Stromal cell of bone marrow (primary cell): ENCODE data around the gene GNB4.

Source experiments
- DNase-seq: peaks from one replicate; pipeline ENCODE4 v3.0.0-alpha.2; 2012; ENCODE audit warnings: low read depth

Gene GNB4

DNA sequence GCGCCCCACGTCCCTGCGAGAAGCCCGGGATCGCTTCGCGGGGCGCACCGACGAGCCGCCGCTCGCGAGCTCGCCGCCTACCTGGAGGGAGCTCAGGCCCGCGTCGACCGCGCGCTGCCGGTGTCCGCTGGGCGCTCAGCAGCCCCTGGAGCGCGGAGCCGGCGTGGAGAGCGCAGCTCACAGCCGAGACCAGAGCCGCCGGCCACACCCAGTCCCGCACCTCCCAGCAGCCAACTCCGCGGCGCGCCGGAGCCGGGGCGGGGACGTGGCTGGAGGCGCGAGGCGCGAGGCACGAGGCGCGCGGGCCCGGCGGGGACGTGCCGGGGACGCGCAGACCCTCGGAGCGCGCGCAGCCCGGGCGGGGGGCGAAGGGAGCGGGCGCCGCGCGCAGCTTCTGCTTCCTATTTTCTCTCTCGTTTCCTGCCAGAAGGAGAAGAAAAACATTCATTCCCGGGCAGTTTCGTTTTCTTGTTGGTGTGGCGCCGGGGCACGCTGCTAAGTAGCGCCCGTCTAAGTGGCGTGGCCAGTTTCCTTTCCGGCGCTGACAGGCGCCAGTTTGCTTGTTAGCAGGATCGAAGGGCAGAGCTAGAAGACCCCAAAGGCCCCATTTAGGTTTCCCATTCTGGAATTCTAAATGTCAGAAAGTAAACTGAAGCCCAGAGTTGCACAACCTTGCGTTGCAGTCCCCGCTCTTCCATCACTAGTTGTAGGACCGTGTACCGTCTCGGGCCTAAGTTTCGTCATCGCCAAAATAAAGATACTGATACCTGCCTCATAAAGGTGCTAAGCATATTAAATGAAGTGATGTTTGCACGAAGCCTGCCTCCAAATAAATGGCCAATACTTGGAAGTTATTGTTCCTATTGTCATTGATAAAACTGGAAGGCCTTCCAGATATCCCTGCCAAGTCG, at the start of gene GNB4:
Gene GNB4 (minus strand): TSS at position 206 of the 911 bp plus-strand sequence. CDS start 25,270 bp downstream, outside the sequence.
- DNase-seq, result peak; percentile 69

DNA sequence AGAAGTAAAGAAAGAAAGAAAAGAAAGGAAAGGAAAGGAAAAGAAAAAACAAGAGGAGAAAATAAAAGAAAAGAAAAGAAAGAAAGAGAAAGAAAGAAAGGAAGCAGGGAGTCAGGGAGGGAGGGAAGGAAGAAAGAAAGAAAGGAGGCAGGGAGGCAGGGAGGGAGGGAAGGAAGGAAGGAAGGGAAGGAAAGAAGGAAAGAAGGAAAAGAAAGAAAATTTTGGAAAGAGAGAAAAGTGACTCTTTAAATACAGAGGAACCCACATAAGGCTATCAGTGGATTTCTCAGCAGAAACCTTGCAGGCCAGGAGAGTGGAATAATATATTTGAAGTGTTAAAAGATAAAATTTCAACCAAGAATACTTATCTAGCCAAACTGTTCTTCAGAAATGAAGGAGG, 44.2 kb upstream of the GNB4 start:
- DNase-seq, result no peak

DNA sequence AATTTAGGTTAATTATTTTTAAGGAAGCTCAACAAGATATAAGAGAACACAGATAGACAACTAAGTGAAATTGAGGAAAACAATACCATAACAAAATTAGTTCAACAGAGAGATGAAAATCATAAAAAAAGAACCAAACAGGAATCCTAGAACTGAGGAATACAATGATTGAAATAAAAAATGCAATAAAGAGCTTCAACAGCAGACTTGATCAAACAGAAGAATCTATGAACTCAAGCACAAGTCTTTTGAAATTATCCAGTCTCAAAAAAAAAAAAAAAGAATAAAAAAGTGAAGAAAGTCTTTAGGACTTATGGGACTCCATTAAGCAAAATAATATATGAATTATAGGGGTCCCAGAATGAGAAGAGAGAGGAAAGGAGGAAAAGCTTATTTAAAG, 42.0 kb upstream of the GNB4 start:
- no peak for DNase-seq

DNA sequence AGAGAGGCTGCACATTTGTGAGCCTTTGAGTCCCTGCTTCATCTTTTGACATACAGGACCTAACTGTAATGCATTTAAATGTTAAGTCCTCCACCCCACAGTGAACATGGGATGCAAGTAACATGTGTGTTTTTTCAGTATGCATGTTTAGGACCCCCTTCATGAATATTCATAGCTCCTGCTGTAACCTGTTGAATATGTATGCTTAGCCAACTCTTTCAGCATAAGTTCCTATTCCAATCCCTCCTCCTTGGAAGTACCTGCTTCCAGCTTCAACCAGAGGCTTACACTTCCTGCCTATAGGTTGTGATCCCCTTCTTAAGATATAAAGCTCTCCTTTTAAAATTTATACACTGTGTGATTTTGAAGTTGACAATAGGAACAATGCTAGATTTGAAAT, 36.9 kb upstream of the GNB4 start:
- DNase-seq, result no peak

DNA sequence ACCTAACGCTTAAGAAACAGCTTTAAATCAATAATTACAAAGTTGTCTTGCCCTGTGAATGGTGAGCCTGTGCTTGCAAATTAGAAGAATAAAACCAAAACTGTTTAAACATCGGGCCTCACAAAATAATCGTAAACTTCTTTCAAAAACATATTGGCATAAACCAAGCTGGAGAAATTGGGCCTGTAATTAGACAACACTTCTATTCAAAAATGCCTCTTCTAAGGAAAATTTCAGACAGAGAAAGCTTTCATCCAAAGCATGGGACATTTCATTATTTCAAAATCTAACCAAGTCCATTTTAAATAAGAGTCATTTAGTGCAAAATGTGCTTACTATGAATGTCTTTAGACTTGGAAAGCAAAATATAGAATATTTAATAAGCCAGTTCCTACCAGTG, 35.5 kb upstream of the GNB4 start:
- DNase-seq, result no peak

DNA sequence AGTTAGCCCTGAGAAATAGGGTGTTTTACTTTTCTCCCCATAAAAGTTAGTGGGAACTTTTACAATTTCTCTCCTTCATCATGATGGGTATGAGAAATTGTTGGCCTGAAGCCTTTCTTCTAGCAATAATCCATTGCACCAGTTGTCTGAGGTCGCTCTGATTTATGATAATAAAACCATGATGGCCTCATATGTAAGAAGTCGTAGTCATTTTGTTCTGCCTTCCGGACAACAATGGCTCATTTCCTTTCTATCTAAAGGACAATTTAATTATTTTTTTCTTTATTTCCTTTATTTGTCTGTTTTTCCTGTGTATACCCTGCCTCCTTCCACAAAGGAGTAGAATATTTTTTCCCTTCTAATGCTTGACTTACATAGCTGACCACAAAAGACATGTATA, 31.6 kb upstream of the GNB4 start:
- no peak for DNase-seq

DNA sequence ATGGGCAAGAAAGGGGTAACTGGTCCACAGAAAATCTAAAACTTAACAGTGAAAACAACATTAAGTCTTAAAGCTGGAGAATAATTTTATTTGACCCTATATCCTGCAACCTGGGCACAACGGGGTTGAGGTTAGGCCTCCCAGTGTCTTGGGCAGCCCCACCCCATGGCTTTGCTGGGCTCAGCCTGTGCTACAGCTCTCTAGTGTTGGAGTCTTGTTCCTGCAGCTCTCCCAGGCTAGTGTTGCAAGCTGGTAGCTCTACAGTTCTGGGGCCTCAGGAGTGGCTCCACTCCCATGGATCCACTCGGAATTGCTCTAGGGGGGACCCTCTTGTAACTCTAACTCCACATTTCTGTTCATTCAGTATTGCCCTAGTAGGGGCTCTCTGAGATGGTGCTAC, 24.9 kb upstream of the GNB4 start:
- DNase-seq, result no peak

DNA sequence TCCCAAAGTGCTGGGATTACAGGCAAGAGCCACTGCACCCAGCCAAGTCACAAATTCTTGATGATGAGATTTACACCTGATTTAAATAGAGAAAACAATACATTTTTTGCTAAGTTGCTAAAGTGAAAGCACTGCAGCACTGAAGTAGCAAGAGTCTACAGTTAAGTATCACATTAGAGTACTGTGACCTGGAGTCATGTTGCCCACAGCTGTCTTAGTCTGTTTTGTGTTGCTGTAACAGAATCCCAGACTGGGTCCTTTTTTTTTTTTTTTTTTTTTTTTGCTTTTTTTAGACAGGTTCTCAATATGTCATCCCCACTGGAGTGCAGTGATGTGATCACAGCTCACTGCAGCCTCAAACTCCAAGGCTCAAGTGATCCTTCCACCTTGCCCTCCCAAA, 23.2 kb upstream of the GNB4 start:
- DNase-seq, result no peak

DNA sequence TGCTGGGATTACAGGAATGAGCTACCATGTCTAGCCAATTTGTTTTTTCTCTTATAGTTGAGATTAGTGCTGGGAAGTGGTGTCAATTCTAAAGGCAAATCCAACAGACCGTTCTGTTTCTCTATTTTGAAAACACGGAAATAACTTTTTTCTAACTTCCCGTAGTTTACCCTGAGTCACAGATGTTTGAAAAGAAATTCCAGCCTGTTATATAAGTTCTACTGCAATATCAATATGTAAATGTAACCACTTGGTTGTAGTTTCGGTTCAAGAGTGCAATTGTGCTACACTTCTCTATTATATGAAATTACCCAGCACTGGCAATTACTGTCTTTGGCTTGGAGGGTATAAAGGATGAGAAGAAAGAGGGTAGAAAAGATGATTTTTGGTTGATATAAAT, 22.3 kb upstream of the GNB4 start:
- no peak for DNase-seq

DNA sequence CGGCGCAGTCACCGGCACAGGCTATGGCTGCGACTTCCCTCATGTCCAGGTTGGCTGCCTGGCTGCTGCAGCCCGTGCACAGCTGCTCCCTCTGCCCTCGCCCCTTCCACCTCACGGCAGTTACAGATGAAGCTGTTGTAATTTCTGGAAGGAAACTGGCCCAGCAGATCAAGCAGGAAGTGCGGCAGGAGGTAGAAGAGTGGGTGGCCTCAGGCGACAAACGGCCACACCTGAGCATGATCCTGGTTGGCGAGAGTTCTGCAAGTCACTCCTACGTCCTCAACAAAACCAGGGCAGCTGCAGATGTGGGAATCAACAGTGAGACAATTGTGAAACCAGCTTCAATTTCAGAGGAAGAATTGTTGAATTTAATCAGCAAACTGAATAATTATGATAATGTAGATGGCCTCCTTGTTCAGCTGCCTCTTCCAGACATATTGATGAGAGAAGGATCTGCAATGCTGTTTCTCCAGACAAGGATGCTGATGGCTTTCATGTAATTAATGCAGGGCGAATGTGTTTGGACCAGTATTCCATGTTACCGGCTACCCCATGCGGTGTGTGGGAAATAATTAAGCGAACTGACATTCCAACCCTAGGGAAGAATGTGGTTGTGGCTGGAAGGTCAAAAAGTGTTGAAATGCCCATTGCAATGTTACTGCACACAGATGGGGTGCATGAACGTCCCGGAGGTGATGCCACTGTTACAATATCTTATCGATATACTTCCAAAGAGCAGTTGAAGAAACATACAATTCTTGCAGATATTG, 13.2 kb upstream of the GNB4 start:
- no peak for DNase-seq

DNA sequence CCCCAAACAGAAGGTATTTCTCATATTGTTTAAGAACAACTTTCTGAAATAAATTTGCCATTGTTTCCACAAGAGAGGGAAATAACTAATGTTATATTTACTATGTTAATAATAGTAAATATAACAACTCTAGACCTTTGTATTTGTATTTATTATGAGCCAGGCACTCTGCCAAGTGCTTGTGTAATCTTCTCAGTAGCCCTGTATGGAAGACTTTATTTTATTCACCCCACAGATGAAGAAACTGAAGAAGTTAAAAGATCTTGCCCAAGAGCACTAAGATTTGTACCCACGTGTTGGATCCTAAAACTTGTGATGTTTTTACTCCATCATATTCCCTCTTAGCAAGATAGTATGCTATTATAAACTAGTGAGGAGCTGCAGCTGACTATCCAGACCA, 12.0 kb upstream of the GNB4 start:
- no peak for DNase-seq

DNA sequence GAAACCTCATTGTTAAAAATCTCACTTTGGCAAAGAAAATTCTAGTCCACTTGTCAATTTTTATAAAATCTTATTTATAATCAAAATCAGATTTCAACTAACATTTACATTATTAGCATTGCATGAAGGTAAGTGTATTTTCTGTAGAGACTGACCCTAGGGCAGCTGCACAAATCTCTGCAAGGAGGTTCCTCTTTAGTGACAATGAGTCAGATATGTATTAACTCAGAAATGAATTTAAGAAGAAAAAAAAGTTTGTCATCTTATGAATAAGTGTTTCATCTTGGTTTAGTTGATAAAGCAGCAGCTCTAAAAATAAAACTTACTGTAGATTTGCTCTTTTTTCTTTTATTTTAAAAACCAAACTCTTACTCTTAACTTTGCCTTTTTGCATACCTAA, 9.0 kb upstream of the GNB4 start:
- no peak for DNase-seq

DNA sequence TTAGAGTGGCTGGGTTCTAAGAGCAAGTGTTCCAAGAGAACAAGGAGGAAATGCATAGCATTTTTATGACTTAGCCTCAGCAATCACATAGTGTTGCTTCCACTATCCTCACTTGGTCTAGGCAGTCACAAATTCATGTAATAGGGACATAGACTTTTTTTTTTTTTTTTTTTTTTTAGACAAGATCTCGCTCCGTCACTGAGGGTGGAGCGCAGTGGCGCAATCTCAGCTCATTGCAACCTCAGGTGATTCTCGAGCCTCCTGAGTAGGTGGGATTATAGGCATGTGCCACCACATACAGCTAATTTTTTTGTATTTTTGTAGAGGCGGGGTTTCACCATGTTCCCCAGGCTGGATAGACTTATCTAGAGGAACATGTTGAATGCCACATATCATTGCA, 4.7 kb upstream of the GNB4 start:
- no peak for DNase-seq

DNA sequence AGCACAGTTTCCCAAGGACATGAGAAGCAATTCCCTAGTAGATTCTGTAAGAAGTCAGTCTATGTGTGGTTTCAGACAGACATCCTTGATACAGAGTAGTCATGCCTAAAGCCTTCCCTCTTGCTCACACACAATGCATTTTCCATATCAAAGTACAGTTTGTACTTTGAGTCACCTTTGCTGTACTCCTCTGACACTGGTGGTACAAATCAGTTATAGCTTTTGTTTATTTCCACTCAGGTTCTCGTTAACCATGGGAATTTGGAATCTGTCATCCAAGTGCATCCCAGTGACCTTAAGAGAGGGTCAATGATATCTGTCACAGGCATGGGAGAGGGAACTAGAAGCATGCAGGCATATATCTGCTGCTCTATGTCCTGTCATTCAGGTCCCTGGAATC, 3.6 kb upstream of the GNB4 start:
- no peak for DNase-seq

DNA sequence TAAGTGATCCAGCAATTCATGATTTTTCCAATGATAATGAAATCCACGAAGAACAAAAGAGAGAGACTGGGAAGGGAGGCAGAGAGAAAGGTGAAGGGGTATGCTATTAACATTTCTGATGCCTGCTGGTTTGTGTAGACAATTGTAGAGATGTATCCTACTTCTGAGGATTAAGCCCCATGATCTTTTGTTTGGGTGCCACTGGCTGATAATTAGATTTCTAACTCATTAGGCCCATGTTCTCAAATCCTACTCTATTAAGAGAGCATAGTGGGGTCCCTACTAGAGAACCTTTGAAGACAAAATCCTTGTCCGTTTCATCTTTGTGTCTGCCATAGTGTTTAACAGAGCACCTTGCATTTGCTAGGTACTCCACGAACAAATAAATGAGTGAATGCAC, 2.7 kb upstream of the GNB4 start:
- no peak for DNase-seq

DNA sequence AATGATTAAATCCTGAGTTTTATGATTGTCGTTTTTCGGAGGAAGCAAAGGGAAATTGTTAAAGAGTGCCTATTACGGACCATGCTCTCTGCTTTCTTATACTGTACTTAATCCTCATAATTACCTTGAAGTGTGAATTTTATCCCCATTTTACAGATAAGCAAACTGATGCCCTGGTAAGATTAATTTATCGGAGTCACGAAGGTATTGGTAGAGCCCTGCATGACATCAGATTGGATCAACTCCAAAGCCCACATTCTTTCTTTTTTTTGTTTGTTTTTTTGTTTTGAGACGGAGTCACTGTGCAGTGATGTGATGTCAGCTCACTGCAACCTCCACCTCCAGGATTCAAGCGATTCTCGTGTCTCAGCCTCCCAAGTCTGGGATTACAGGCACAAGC, 1.6 kb upstream of the GNB4 start:
- no peak for DNase-seq

DNA sequence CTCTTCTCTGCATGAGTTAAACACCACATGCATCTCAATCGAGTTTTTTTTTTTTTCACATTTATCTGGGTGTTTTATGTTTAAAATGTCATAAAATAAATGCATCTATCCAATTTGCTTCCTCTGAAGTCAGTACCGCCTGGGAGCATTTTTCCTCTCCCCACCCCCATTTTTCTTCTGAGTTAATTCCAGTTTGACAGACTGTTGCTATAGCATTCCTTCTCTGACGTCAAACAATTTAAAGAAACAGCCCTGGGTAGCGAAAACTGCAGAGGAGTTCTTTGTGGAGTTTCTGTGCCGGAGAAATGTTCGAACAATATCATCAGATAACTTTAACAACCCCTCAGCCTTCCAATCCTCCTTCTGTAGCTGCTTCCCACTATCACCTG, 900 bp upstream of the GNB4 start:
- peak; percentile 30 for DNase-seq

DNA sequence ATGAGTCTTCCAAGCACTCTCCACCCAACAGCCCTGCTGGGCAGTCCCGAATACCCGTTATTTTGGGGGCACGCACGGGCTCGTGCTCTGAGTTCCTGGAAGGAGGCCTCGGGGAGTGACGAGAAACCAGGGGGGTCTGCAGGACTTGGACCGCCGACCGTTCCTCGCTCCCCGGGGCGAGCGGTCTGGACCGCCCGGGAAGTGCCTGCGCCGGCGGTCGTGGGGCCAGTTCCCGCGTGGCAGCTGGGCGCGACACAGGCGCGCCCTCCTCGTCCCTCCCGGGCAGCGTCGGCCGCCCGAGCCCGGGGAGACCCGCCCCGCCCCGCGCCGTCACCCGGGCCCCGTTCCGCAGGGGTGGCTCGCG, 387 bp downstream of the GNB4 start:
- DNase-seq, result peak; percentile 17

DNA sequence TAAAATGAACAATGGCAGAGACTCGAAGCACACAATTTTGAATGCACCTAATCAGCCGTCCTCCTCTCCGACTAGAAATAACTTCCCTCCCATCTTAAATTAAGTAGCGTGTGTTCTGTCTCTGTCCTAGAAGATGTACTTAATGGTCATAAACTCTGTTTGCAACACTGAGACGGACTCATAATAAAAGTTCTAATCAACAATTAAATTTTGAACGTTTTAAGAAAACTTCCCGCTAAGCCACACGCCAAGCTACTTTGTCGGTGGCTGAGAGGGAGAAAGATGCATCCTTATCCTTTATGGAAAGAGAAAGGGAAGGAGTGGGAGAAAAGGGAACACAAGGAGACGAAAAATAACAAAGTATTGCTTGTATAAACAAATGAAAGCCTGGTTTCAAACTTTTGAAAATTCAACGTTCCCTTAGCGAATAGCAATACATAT, 989 bp downstream of the GNB4 start:
- peak; percentile 7 for DNase-seq

DNA sequence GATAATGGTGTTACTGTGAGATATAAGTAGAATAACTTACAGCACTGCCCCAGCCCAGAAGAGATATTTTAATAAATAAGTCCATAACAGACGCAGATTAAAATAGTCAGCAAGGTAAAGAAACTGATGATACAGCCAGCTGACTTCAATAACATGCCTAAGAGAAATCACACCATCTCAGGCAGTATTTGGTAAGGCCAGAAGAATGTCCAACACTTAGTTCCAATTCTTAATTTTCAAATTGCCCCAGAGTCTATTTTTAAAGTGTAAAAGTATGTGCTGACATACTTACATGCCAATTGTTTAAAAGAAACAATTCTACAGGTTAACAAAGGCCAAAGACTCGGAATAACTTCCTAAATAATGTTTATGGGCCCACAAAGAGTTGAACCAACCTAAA, 1.6 kb downstream of the GNB4 start:
- DNase-seq, result peak; percentile 6

DNA sequence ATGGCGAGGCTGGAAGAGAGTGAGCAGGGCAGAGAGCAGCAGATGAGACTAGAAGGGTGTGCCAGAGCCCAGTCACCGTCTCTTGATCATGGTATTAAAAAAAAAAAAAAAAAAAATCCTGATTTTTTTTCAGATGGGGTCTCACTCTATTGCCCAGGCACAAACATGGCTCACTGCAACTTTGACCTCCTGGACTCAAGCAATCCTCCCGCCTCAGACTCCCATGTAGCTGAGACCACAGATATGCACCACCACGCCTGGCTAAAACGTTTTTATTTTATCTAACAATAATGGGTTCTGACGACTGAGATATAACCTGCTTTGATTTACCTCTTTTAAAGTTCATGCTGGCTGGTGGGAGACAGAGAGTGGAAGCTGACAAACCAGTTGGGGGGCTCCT, 4.0 kb downstream of the GNB4 start:
- no peak for DNase-seq

DNA sequence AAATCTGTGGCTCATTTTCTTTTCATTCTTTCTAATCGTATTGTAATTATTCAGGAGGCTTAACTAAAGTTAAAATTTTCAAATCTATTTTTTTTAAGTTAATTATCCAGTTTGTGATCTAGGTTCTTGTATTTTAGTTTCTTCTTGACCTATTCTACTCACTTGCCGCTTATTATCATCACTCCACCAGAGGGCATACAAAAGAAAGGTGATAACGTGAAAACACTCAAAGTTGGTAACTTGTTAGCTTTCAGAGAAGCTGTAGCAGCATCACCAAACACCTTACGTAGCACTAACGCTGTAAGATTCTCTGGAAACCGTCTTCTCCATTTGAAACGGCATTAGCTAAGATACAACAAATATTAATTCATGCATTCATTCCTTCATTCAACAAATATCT, 4.8 kb downstream of the GNB4 start:
- no peak for DNase-seq

DNA sequence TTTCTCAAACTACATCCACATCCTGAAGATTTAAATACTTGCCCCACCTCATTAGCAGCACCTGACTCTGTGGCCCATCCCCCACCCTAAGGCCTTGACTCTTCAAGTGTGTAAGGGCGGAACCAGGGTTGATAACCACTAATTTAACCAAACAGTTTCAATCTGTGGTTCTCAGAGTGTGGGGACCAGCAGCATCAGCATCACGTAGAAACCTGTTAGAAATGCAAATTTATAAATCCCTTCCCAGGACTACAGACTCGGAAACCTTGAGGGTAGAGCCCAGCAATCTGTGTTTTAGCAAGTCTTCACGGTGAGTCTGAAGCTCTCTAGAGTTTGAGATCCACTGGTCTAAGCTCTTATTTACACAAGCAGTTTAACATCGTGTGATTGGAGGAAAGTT, 12.4 kb downstream of the GNB4 start:
- no peak for DNase-seq

DNA sequence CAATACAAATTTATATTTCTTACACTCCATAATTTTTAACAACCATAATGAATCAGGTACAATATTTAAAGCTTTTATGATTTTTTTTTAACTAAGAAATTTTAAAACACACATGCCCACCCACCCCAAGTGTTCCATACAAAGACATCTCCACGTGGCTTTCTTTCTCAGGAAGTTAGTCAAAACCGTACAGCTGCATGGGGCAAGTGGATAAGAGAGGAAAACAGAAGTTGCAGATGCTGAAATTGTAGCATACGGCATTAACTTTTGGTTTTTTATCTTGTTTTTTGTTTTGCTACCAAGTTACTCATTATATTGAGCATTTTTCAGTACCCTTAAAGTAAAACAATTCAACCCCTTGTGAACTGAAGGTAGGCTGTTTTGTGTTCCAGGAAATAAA, 14.8 kb downstream of the GNB4 start:
- no peak for DNase-seq
